GM19043 (cell line): ENCODE results near the gene SLC40A1.

Source experiments
- ATAC-seq: cut with Tn5 transposase; IDR thresholded peaks from one replicate; pipeline ENCODE4 v1.9.1; 2021; ENCODE audit warnings: low read depth; ENCODE audit not compliant: unreplicated experiment

Gene SLC40A1

DNA sequence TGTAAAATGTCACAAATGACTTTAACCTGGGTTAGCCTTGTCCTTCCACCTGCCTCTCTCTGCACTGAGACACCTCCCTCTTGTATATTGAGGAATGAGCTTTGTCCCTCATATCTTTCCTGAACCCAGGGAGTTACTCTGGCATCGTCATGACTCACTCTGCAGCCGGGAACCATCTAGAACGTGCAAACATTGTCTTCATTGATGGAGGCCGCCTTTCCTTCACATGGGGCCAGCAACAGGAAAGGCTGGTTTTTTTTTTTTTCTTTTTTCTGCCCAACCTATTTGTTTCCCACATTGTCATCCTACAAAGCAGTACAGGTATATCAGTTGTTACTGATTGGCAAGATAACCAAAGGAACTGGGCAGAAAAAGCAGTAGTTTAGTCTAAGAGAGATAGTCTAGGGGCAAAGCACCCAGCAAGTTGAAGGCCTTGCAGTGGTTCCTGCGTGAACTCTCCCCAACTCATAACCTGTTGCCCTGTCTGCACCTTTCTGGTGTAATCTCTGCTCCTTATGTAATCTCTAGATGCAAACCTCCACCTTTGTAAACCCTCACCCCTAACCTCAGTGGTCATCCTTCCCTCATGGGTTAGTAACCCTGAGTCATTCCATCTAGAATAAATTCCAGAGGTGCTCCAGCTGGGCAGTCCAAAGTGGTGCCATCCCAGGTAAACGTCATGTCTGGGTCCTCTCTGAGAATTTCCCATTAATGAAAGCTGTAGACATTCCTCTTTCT is 38.3 kb downstream of the SLC40A1 start:
- no peak for ATAC-seq

DNA sequence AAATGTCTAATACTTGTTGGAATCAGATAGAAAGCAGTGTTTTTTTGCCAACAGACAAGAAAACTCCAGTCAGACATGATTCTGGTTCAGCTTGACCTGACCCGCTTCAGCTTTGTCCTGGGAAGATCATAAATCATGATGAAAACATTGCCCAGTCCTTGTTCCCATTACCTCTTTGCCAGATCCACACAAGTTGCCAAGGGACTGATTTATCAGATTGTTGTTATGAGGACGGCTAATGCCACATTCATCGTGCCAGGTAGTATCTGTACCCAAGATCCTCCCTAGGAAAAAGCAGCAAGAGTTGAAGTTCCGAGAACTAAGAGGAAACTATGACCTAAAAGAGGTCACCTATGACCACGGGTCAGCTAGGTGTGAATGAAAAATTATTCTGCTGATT is 39.0 kb downstream of the SLC40A1 start:
- ATAC-seq = no peak

DNA sequence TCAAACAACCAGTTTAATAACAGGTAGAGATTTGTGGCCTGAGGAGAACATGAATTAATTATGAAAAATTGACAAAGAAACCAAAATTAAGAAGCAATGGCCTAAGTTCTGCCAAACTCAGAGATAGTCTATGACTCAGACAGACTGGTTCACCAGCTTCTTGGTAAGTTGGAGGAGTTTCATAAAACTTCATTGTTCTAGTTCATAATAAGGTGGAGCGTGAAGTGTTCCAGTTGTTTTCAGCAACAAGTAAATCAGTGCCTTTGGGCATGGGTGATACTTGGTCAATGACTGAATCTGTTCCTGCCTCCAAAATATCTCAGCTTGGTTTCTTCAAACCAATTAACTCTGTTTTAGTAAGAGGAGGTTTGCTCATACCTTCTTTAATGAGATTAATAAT is 40.0 kb downstream of the SLC40A1 start:
- no peak for ATAC-seq

DNA sequence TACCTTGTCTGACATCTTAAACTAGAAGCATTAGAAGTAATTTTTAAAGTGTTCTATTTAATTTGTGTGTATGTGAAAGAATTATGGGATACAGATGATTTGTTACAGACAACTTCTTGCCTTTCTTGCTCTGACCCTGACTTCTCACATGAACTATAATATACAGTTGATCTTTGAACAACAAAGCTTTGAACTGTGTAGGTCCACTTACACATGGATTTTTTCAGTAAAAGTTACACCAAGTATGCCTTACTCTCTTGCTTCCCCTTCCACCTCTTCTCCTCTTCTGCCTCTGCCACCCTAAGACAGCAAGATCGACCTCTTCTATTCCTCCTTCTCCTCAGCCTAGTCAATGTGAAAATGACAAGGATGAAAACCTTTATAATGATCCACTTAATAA is 42.2 kb downstream of the SLC40A1 start:
- no peak for ATAC-seq

DNA sequence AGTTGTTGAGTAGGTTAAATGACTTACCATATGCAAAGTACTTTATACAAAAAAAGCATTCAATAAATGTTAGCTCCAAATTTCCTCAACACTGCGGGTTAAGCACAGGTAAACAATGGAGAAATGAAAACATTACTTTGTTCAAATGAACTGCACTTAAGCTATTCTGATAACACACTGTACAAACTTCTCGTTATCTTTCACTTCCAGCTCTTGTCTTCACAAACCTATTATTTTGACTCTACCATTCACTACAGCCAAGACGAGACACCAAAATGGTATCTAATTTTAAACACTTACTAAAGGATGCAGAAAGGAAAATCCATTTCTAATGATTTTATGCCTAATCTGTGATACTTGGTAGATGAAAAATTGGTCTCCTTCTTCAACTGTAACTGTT is 43.8 kb downstream of the SLC40A1 start:
- no peak for ATAC-seq

DNA sequence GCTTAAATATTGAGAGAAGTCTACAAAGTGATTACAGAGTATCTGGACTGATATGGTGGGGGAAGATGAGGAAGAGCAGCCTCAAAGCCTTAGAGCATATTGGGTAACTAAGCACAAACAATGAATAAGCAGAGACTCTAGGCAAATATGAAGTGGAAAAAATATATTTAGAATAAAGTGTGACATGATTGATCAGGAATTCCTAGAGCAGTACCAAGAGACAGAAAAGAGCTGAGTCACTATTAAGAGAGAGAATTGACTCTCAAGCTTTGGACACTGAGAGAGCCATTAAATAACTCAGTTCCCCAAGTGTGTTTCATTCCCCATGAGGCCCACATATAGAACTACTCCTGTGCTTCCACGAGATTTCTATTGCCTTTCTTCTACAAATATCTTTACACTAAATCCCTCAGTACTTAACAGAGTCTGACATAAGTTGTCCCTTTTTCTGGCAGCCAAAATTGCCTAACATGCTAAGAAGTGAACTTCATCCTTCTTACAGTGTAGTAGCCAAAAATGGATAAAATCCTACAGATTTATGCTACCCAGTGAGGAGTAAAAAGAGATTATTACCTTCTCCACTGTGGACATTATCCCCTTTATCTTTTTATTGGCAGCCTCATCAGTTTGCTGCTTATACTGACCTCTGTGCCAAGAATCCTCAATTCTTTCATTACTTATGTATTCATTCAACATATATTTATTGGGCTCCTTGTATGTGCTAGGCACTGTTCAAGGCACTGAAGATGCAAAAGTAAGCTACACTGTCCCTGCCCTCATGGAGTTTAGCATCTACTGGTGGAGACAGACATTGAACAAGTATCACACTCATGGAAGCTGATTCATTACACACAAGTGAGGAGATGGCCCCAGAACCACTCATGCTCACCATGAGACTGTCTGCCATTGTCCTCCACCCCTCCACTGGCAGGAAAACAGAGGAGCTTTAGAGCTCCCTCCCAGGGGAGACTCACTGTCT is 45.4 kb downstream of the SLC40A1 start:
- no peak for ATAC-seq

DNA sequence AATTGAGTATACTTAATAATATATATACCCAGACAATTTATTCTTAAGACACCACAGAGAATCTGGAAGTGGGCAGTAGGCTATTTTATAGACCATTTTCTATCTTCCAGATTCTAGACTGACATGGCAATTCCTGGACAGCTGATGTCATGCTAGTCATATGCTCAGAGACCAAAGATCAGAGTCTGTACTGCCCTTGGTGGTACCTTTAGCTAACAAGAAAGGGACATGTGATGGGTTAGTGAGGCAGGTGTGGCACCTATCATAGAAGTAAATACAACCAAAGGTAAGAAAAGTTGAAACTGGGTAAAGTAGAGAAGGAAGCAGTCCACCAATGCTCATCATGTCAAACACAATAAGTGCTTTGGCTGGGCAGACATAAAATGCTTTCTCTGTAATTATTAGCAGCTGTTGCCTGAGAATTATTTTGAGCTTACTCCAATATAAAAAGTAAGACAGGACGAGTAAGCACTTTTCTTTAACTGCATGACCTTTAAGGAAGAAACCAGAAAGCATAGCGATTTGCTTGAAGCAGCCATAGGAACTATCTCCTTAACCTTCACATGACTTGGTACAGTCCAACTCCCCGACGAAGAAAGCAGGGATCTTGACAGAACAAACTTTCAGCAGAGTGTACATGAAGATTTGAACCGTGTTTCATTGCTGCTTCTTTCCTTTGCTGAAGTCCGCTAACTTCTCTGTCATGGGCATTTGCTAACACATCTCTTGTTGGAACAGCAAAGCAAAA is 47.1 kb downstream of the SLC40A1 start:
- no peak for ATAC-seq

DNA sequence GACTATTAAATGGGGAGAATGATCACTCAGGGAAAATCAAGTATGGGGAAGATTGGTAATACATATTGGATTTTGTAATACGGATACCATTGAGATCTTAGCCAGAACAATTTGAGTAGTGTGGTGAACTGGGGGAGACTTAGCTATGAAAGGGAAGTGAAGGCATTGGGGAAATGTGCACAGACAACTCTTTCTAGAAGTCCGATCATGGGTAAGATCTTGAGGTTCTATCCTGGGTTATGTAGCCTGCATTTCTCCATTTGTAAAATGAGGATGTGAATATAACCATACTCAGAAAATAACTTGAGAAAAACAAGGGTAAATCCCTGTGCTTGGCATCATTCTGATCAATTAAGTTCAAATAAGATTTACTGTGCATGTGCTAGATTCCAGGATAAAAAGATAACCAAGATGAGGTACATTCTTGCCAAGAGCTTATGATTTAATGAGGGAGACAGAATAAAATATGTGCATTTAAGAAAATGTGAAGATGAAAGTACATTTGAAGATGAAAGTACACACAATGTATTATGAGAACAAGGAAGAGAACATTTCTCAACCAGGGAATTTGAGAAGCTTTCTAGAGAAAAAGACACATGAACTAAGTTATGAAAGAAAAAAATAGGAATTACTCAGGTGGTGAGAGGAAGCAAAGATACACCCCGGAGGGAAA is 49.5 kb downstream of the SLC40A1 start:
- no peak for ATAC-seq

DNA sequence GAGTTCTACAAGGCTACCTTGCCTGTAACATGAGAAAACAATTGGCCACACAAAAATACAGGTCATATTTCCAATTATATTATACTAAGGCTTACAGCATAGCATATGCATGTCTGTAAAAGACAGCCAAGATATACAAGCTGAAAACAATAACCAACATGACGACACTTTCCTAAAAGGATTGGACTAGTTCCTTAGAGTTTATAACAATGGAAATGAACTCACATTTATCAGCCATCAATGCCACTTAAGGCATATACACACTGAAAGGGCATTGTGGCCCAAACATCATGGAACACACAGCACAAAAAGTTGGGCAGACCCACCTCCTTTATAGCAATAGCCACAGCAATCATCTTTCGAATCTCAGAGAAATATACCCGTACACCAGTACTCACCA is 52.0 kb downstream of the SLC40A1 start:
- no peak for ATAC-seq

DNA sequence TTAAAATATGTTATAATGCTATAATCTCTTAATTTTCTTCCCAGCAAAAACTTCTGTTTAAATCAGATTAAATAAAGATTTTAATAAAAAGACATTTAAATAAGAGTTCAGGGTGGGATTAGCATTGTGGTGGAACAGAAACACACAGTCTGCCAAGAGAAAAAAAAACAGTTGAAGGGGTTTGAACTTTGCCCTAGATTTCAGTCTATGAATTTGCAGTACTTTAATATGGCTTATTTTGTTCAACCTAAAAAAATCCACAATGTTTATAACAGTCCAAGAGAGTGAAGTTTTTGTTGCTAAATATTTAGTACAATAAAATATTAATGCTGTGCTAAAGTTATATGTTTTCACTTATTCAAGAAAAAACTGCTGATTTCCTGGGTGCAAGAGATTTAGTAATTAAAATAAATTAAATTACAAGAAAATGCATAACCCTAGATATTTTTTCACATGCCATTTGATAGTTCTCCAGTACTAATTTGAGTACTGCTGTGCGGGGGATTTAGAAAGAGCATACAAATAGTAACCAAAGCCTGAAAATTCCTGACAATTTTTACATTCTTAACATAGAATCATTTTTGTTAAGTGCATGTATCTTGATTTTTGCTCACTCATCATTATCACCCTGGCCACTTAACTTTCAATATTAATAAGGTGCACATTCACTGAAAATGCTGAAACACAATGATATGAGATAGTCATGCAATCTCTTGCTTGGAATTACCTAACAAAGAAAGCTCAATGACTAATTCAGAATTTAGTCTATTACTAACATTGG is 52.6 kb downstream of the SLC40A1 start:
- no peak for ATAC-seq

DNA sequence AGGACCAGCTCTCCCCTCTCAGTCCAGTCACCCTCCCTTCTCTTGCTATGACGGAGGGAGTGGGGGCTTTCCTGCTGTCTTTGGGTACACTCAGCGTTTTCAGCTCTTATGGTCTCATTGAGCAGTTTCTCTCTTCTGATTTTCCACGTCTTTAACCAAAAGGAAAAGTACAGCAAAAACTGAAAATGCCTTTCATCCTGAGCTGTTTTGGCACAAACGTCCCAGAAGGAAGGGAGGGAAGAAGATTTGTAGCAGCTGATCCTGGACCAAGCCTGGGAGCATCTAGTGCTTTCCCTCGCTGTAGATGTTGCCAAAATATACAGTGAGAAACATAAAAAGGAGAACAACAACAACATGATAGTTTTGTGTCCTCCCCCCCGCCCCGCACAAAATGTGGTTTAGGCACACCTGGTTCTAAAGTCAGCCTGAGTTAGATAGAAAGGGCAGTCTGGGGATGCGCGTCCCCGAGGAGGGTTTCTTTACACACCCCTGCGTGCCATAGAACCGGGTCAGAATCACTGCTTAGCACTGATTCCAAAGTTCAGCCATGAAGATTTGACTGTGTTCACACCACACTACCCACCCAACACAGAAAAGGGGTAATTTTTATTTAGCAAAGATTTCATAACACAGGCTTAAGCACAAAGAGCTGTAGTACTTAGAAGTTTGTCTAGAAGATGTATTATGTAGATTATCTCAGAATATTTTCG is 53.4 kb downstream of the SLC40A1 start:
- ATAC-seq = no peak

DNA sequence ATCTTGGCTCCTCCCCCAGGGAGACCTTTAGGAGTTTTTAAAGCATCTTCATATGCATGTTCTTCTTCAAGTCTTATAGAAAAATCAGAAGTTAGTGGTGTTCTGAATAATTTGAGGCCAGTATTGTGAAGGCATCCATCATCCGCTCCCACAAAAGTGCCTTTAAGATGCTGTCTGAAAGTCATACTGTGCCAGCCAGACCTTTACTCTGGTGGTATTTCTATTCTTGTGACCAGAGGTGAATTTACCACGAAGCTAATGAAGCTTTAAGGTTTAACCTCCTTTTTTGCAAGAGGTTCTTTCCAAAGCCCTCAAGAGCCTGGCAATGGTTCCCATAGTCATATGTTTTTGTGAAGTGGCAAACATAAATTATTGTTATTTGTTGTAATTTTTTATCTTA is 54.3 kb downstream of the SLC40A1 start:
- no peak for ATAC-seq

DNA sequence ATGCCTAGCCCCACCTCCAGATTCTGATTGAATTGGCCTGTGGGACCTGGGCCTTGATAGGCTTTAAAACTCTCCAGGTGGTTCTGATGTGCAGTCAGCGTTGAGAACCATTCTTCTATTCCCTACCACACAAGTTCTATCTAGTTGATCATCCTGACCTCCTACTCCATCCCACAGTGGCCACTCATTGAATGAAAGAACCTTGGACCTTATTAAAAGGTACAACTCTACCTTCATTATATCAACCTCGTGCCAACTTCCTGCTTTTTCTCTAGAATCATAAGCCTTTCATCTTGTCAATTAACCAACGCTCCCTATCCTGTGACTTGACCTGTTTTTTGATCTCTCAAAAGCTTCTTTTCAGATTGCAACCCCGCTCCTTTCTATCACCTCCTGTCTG is 55.8 kb downstream of the SLC40A1 start:
- ATAC-seq = no peak

DNA sequence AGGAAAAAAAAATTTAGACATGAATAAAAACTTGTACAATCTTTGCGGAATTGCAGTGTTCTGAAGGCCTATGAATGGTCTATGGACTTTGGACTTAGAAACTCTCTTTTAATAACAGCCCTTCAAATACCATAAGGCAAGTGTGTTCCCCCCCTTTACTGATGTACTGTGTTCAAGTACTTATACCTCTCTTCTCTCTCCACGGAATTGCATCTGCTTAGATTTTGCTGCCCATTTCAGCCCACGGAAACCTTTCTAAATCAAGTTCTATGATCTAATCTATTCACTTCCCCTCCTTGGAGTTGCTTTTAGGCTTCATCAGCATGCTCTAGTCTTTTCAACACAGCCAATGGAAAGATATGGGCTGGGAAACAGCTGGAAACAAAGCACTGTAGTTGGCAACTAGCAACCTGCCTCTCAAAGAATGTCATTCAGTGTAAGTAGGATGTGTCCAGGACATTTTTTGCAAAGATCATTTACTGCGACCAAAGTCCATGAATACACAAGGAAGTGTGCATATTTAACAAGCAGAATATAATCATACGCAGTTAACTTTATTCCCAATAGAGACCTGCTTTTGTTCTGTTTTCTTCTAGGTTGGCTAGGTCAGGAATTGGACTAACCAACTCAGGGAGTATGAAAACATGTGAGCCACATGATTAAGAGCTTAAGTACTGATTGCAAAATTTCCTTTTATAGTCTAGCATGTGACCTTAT is 58.0 kb downstream of the SLC40A1 start:
- ATAC-seq = no peak

DNA sequence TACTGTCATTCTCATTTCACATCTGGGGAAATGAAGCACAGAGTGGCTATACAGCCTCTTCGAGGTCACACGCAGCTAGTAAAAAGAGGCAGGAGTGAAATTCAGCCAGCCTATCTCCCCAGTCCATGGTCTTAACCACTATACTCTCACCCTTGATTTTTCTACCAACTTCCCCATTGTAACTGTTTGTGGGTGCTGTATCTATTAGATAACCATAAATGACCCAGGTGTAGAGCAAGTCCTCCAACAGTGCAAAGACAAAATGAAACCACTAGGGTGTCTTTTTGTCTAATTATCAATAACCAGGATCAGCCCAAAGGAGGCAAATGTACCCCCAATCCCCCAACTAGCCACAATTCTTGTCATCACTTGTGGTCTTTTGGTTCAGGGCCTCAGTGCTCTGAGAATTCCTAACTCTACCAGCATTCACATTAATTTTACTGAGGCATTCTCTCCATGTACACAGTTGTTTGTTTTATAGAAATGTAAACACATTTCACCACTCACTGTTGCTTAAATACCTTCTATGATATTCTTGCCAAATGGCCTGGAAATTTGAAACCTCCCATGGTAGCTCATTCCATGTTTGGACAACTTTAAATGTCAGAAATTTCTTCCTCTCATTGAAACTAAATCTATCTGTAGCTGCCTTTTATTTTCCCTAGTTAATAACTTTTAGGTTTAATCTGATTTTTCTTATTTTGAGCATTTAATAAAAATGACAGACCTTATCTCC is 58.7 kb downstream of the SLC40A1 start:
- no peak for ATAC-seq

DNA sequence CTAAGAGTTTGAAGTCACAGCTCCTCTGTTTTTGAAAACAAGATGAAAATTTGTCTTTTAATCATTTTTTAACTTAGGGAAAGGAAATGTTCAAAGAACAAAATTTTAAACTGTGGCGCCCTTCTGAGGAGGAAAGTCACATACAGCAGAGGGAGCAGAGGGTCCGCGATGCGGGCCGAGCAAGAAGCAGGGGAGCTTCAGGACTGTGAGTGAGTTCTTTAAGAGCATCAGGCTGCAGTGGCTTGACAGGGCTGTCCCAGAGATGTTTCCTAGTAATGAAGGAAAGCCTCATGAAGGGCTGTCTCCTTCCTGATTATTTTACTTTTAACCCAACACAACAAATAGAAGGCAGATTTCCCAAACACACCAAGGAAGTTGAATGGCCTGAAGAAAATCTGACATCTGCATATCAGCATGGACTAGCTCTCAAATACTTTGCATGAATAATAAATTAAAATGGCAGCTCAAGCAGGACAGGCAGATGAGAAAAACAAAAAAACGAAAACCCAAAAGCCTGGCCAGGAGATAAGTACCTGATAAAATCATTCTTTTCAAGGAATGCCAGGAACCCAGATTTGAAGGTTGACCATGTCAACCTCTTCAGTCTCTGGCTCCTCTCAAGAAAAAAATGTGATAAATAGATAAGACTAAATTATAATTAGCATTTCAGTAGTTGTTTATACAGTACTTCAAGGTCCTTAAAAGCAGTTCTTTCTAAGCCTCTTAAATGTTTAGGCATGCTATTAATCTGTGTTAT is 60.8 kb downstream of the SLC40A1 start:
- no peak for ATAC-seq

DNA sequence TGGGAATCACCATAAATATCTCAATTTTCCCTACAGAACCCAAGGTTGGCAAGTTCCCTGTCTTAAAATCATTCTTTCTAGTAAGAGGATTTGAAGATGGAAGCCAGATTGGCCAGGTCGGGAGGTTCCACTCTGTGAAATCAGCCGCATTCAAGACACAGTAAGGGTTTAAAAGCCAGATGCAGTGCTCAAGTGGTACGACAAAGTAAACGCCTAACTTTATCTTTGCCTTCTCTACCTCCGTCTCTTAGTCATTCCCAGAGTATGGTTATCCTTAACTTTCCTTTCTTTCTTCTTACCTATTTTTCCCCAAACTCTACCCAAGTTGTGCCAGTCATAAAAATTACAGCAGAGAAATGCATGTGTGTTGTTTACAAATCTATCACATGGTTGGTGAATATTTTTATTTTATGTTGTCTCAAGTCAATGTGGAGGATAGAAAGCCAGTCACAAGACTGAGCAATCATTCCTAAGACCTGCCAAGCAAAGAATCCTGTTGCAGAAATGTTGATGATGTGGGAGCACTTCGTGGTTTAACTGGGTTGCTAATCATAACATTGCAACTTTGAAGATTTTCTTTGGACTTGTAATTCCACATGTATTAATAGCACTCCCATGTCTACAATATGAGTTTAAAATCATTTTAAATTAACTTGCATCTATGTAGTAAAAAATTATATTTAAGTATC is 62.6 kb downstream of the SLC40A1 start:
- ATAC-seq = no peak
